GM10266 (cell line): ENCODE measurements around the gene HIC1.
A peak's percentile ranks its signal among the peaks of the same experiment; 100 is the strongest.

Experiments used
- DNase-seq: peaks from one replicate; pipeline ENCODE4 v3.0.0; 2012; ENCODE audit errors: extremely low spot score
- CTCF ChIP-seq: IDR thresholded peaks from 2 replicates; pipeline ENCODE4 v1.5.1; 2012; ENCODE audit warnings: mild to moderate bottlenecking, low read depth; ENCODE audit not compliant: control insufficient read depth, insufficient read depth; ENCODE audit errors: missing control alignments

The HIC1 gene

GRCh38 chr17:2056206-2057174 lies 1.6 kb downstream of the HIC1 start:
- TF ChIP-seq CTCF = peak; percentile 32
- DNase-seq = peak; percentile 77

GRCh38 chr17:2057175-2057759 lies 2.4 kb downstream of the HIC1 start:
- no peak for DNase-seq
- no peak for TF ChIP-seq CTCF

GRCh38 chr17:2057760-2058585 lies 3.1 kb downstream of the HIC1 start:
- TF ChIP-seq CTCF = no peak
- no peak for DNase-seq

GRCh38 chr17:2058586-2059546 lies 4.0 kb downstream of the HIC1 start:
- TF ChIP-seq CTCF = peak; percentile 97

GRCh38 chr17:2059547-2060384 lies 4.9 kb downstream of the HIC1 start:
- DNase-seq = no peak
- TF ChIP-seq CTCF = no peak

More at GRCh38 chr17:2058586-2059546, 4.0 kb downstream of the HIC1 start:
- peak; percentile 86 for DNase-seq

GRCh38 chr17:2060385-2060658 lies 5.4 kb downstream of the HIC1 start:
- no peak for DNase-seq
- TF ChIP-seq CTCF = no peak
